ENCODE data around the gene ACSS3. TPM values are rescaled to one million over a fixed set of nuclear protein-coding genes. Genes with fewer than 3 reads are reported as not detected.
A peak's percentile ranks its signal among the peaks of the same experiment; 100 is the strongest.

ACSS3 gene
- total RNA-seq, 1 donor from 2014 or later: 35.9 TPM

DNA sequence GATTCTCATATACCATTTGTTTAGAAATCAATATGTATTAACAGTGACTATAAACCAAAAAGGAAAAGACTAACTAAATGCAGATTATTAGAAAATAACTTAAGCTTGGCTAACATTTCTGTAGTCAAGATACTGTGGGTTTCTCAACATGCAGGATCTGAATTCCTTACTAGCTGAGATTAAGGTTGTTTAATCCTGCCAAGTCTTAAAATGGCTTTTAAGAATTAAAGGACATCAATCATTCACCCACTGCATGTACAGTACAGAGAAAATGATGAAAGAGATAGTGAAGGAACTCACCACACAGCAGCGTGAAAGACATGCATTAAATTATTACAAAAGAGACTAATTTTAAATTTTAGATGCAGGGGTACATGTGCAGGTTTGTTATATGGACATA lies 3.8 kb downstream of the ACSS3 start:
- no peaks in the 10 kb centered on the region for H3K36me3 ChIP-seq

GRCh38 chr12:81083018-81083417 lies 5.1 kb downstream of the ACSS3 start:
- H3K36me3 ChIP-seq: no peaks in the 10 kb centered on the region
- ATAC-seq (no peak), DNase-seq (no peak)
- intact Hi-C loops (cut with DNase I): no loop called here
- TF ChIP-seq, protein P1, sequence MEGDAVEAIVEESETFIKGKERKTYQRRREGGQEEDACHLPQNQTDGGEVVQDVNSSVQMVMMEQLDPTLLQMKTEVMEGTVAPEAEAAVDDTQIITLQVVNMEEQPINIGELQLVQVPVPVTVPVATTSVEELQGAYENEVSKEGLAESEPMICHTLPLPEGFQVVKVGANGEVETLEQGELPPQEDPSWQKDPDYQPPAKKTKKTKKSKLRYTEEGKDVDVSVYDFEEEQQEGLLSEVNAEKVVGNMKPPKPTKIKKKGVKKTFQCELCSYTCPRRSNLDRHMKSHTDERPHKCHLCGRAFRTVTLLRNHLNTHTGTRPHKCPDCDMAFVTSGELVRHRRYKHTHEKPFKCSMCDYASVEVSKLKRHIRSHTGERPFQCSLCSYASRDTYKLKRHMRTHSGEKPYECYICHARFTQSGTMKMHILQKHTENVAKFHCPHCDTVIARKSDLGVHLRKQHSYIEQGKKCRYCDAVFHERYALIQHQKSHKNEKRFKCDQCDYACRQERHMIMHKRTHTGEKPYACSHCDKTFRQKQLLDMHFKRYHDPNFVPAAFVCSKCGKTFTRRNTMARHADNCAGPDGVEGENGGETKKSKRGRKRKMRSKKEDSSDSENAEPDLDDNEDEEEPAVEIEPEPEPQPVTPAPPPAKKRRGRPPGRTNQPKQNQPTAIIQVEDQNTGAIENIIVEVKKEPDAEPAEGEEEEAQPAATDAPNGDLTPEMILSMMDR (IDR thresholded peaks at IDR 0.05): no peak
- H3K9me3 ChIP-seq: no peaks in the 10 kb centered on the region
- peaks cover 17% of the 10 kb centered on the region for H3K4me1 ChIP-seq
- no peaks in the 10 kb centered on the region for H3K27me3 ChIP-seq
- no peak overlapping the region for H3K4me3 ChIP-seq
- no peak overlapping the region for H3K27ac ChIP-seq

More for the DNA sequence above, 3.8 kb downstream of the ACSS3 start:
- TF ChIP-seq, protein P1 (IDR thresholded peaks at IDR 0.05): no peak
- no peak for DNase-seq
- intact Hi-C loops (cut with DNase I): no loop called here
- peaks cover 17% of the 10 kb centered on the region for H3K4me1 ChIP-seq
- no peak for ATAC-seq
- no peak overlapping the region for H3K4me3 ChIP-seq
- H3K27ac ChIP-seq: no peak overlapping the region
- no peaks in the 10 kb centered on the region for H3K9me3 ChIP-seq
- H3K27me3 ChIP-seq: no peaks in the 10 kb centered on the region

- H3K27me3 ChIP-seq: no peaks in the 10 kb centered on the region
- no peaks in the 10 kb centered on the region for H3K36me3 ChIP-seq
- intact Hi-C loops (cut with DNase I): no loop called here
- H3K4me3 ChIP-seq: no peak overlapping the region
- TF ChIP-seq, protein P1 (IDR thresholded peaks at IDR 0.05): no peak
- DNase-seq (no peak), ATAC-seq (no peak)
- H3K9me3 ChIP-seq: no peaks in the 10 kb centered on the region
- H3K27ac ChIP-seq: no peak overlapping the region
- peaks cover 17% of the 10 kb centered on the region for H3K4me1 ChIP-seq
These were observed 6.1 kb downstream of the ACSS3 start for GRCh38 chr12:81083906-81084513.

DNA sequence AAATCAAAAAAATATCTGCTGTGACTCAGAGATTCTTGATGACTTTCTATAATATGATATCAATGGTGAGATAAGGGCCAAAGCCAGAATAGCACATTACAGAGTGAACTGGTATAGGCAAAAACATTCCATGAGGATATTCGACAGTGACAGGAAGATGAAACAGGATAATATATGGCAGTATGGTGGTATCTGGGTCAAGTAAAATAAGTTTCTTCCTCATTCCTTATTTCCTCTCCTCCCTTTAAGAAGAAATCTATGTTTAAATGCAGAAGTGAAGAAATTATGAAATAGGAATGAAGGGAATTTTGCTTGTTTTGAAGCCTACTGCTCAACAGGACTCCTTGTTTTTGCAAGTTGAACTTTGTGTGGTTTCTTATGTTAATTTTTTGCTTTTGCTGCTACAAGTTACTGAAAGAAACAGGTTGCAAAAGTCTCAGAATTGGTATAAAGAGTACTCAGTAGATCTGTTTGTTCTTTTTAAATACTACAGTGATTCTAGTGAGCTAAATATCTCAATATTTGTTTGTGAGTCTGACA lies 7.0 kb downstream of the ACSS3 start:
- TF ChIP-seq, protein P1 (IDR thresholded peaks at IDR 0.05): no peak
- intact Hi-C loops (cut with DNase I): no loop called here
- Histone ChIP-seq H3K4me3 (no peak overlapping the region), H3K9me3 (no peaks in the 10 kb centered on the region), H3K27ac (peak overlapping the region; percentile 20), H3K36me3 (no peaks in the 10 kb centered on the region), H3K27me3 (no peaks in the 10 kb centered on the region), H3K4me1 (peaks cover 17% of the 10 kb centered on the region)
- ATAC-seq (no peak), DNase-seq (no peak)

- TF ChIP-seq, protein P1 (IDR thresholded peaks at IDR 0.05): no peak
- Histone ChIP-seq H3K27me3 (no peaks in the 10 kb centered on the region), H3K36me3 (no peaks in the 10 kb centered on the region), H3K9me3 (no peaks in the 10 kb centered on the region), H3K4me1 (peaks cover 17% of the 10 kb centered on the region), H3K4me3 (no peak overlapping the region), H3K27ac (no peak overlapping the region)
- intact Hi-C loops (cut with DNase I): no loop called here
- DNase-seq: no peak
- no peak for ATAC-seq
These were observed 8.0 kb downstream of the ACSS3 start for GRCh38 chr12:81085832-81086231.

Measured in upper lobe of right lung (tissue), 1 donor.